H1 (cell line): ENCODE measurements around the gene BORCS8. TPM values are rescaled to one million over a fixed set of nuclear protein-coding genes. Genes with fewer than 3 reads are reported as not detected.

ENCODE experiments used
- CTCF ChIA-PET: fragments of 300-600 bp; sonication (Branson Sonifier 250); formaldehyde crosslinking; loops from one replicate; lab custom pipeline; 2021; ENCODE audit not compliant: partially characterized antibody; lab: Charles Lee
- POLR2A ChIA-PET: fragments of 300-600 bp; sonication (Branson Sonifier 250); formaldehyde crosslinking; loops from one replicate; lab custom pipeline; 2021; ENCODE audit warnings: inconsistent platforms; ENCODE audit not compliant: partially characterized antibody; lab: Charles Lee
- DNase-seq, 2 experiments: peaks; one replicate each; pipeline versions ENCODE4 v3.0.0 to v3.0.0-alpha.2; 2010 to 2022; ENCODE audit warnings: low spot score in 2 of 2, low read depth in 1 of 2, mixed read lengths in 1 of 2
- FAIRE-seq: peaks from 2 replicates; lab custom pipeline; 2011; peaks lifted over from hg19 to GRCh38; lab: Jason Lieb, UNC
- H2AFZ ChIP-seq: 2 replicates; pipeline ENCODE4 v1.8.1; 2012; ENCODE audit warnings: low read length, inconsistent platforms
- H2AK5ac ChIP-seq: 2 replicates; pipeline ENCODE4 v1.6.1; 2013; ENCODE audit warnings: low read depth, low read length
- H2BK120ac ChIP-seq: replicated peaks from 2 replicates; pipeline ENCODE3; 2013; ENCODE audit warnings: low read depth, low read length, inconsistent platforms
- H2BK12ac ChIP-seq: 2 replicates; pipeline ENCODE4 v1.6.1; 2013; ENCODE audit warnings: low read depth, low read length
- H2BK15ac ChIP-seq: 2 replicates; pipeline ENCODE4 v1.6.1; 2013; ENCODE audit warnings: low read length
- H2BK20ac ChIP-seq: 2 replicates; pipeline ENCODE4 v1.6.1; 2013; ENCODE audit warnings: low read length
- H2BK5ac ChIP-seq: 2 replicates; pipeline ENCODE4 v1.6.1; 2013; ENCODE audit warnings: low read depth, low read length
- H3K14ac ChIP-seq: 2 replicates; pipeline ENCODE4 v1.6.1; 2013; ENCODE audit warnings: inconsistent platforms; ENCODE audit not compliant: insufficient read length
- H3K18ac ChIP-seq: 2 replicates; pipeline ENCODE4 v1.6.1; 2013; ENCODE audit warnings: low read length; ENCODE audit errors: extremely low read depth
- H3K23ac ChIP-seq: 2 replicates; pipeline ENCODE4 v1.6.1; 2013; ENCODE audit warnings: inconsistent platforms; ENCODE audit not compliant: insufficient read length
- H3K23me2 ChIP-seq: 2 replicates; pipeline ENCODE4 v1.6.1; 2013; ENCODE audit warnings: low read depth, low read length
- H3K27ac ChIP-seq: 2 replicates; pipeline ENCODE4 v1.6.1; 2011; ENCODE audit warnings: low read depth, low read length, inconsistent platforms
- H3K27me3 ChIP-seq, 4 experiments: replicated peaks in 1 of 4; 1 replicate in 1 of 4; 2 replicates in 3 of 4; pipeline versions ENCODE4 v1.6.1 to v1.8.1; 2011 to 2013; ENCODE audit warnings: low read length in 3 of 4, mild to moderate bottlenecking in 3 of 4, inconsistent platforms in 2 of 4, mixed read lengths in 2 of 4, moderate library complexity in 1 of 4; ENCODE audit not compliant: control insufficient read depth in 3 of 4, insufficient read depth in 3 of 4; ENCODE audit errors: extremely low read depth in 1 of 4
- H3K36me3 ChIP-seq, 4 experiments: 2 replicates each; pipeline versions ENCODE4 v1.6.1 to v1.8.1; 2011 to 2013; ENCODE audit warnings: mild to moderate bottlenecking in 4 of 4, low read length in 3 of 4, moderate library complexity in 2 of 4, control low read depth in 1 of 4, inconsistent platforms in 1 of 4; ENCODE audit not compliant: insufficient read depth in 4 of 4, control insufficient read depth in 2 of 4
- H3K4ac ChIP-seq: replicated peaks from 2 replicates; pipeline ENCODE3; 2013; ENCODE audit warnings: low read length, low read depth, mixed read lengths, inconsistent platforms; ENCODE audit not compliant: insufficient read length
- H3K4me1 ChIP-seq, 4 experiments: replicated peaks in 1 of 4; 1 replicate in 1 of 4; 2 replicates in 3 of 4; pipeline versions ENCODE4 v1.6.1 to v1.8.1; 2011 to 2013; ENCODE audit warnings: low read length in 3 of 4, inconsistent platforms in 2 of 4, mixed read lengths in 1 of 4; ENCODE audit not compliant: insufficient read depth in 4 of 4, control insufficient read depth in 3 of 4
- H3K4me2 ChIP-seq, 2 experiments: 2 replicates each; pipeline versions ENCODE4 v1.6.1 to v1.8.1; 2011 to 2013; ENCODE audit warnings: low read depth in 2 of 2, low read length in 2 of 2, control low read depth in 1 of 2, inconsistent platforms in 1 of 2, mild to moderate bottlenecking in 1 of 2; ENCODE audit not compliant: insufficient read depth in 1 of 2
- H3K4me3 ChIP-seq, 4 experiments: fragments of 200-600, 300-600 bp in 1 of 4; sonication (generic), shearing (Covaris generic), sonication (Bioruptor Twin) in 1 of 4; 2 replicates each; pipeline versions ENCODE4 v1.5.1 to v1.8.1; 2011 to 2016; ENCODE audit warnings: low read length in 4 of 4, low read depth in 3 of 4, control low read depth in 2 of 4, inconsistent platforms in 2 of 4, mild to moderate bottlenecking in 2 of 4, mixed read lengths in 1 of 4, moderate library complexity in 1 of 4; ENCODE audit not compliant: insufficient read depth in 2 of 4; ENCODE audit errors: extremely low read depth in 1 of 4
- H3K56ac ChIP-seq: replicated peaks from 2 replicates; pipeline ENCODE3; 2013; ENCODE audit warnings: low read depth, mild to moderate bottlenecking, mixed read lengths, low read length, inconsistent platforms; ENCODE audit not compliant: insufficient read length
- H3K79me1 ChIP-seq: 2 replicates; pipeline ENCODE4 v1.6.1; 2013; ENCODE audit warnings: low read depth, low read length, control low read depth
- H3K79me2 ChIP-seq, 2 experiments: 2 replicates each; pipeline versions ENCODE4 v1.6.1 to v1.8.1; 2012 to 2013; ENCODE audit warnings: low read length in 2 of 2, mild to moderate bottlenecking in 2 of 2, inconsistent platforms in 1 of 2; ENCODE audit not compliant: insufficient read depth in 2 of 2, control insufficient read depth in 1 of 2
- H3K9ac ChIP-seq, 4 experiments: replicated peaks in 1 of 4; 1 replicate in 1 of 4; 2 replicates in 3 of 4; pipeline versions ENCODE4 v1.6.1 to v1.8.1; 2011 to 2013; ENCODE audit warnings: low read depth in 3 of 4, low read length in 3 of 4, control low read depth in 2 of 4, mild to moderate bottlenecking in 2 of 4, moderate library complexity in 2 of 4, inconsistent platforms in 1 of 4; ENCODE audit errors: extremely low read depth in 1 of 4
- H3K9me3 ChIP-seq, 2 experiments: 2 replicates each; pipeline versions ENCODE4 v1.6.1 to v1.8.1; 2012 to 2013; ENCODE audit warnings: mild to moderate bottlenecking in 2 of 2, moderate library complexity in 2 of 2, control low read depth in 1 of 2, inconsistent platforms in 1 of 2, low read depth in 1 of 2, low read length in 1 of 2, mixed read lengths in 1 of 2; ENCODE audit not compliant: insufficient read depth in 2 of 2
- H4K20me1 ChIP-seq, 2 experiments: replicated peaks in 1 of 2; 2 replicates each; pipeline versions ENCODE3 to v1.8.1; 2011 to 2013; ENCODE audit warnings: inconsistent platforms in 2 of 2, low read length in 2 of 2, mild to moderate bottlenecking in 1 of 2; ENCODE audit not compliant: insufficient read depth in 2 of 2, control insufficient read depth in 1 of 2
- H4K5ac ChIP-seq: 2 replicates; pipeline ENCODE4 v1.6.1; 2013; ENCODE audit warnings: low read length, low read depth, mixed read lengths, inconsistent platforms; ENCODE audit not compliant: insufficient read length
- H4K8ac ChIP-seq: 2 replicates; pipeline ENCODE4 v1.8.0; 2013; ENCODE audit warnings: mild to moderate bottlenecking, moderate library complexity, low read length, inconsistent platforms; ENCODE audit not compliant: insufficient read depth; ENCODE audit errors: extremely low read depth
- H4K91ac ChIP-seq: replicated peaks from 2 replicates; pipeline ENCODE3; 2013; ENCODE audit warnings: low read length, mixed read lengths, inconsistent platforms; ENCODE audit not compliant: insufficient read length
- ATF3 ChIP-seq: IDR thresholded peaks from 2 replicates; pipeline ENCODE4 v1.6.1; 2011; ENCODE audit warnings: low read depth, mild to moderate bottlenecking, low read length; ENCODE audit not compliant: insufficient read depth
- BRCA1 ChIP-seq: IDR thresholded peaks from 2 replicates; pipeline ENCODE4 v1.6.1; 2012; ENCODE audit warnings: low read depth, low read length, improper control_type of control experiment
- CBX8 ChIP-seq: fragments of 300-800, 300-1000 bp; sonication (generic); IDR thresholded peaks from 2 replicates; pipeline ENCODE4 v1.7.1; 2016; ENCODE audit warnings: low read depth, low read length, borderline replicate concordance
- CHD1 ChIP-seq: IDR thresholded peaks from 2 replicates; pipeline ENCODE4 v1.6.1; 2012; ENCODE audit warnings: low read depth, low read length, improper control_type of control experiment
- CTBP2 ChIP-seq: IDR thresholded peaks from 2 replicates; pipeline ENCODE4 v1.7.0; 2011; ENCODE audit warnings: borderline replicate concordance, mild to moderate bottlenecking, moderate library complexity, mixed read lengths, low read length; ENCODE audit not compliant: insufficient read depth, insufficient read length
- EGR1 ChIP-seq: IDR thresholded peaks from 2 replicates; pipeline ENCODE4 v1.6.1; 2011; ENCODE audit warnings: low read depth, low read length, borderline replicate concordance
- EP300 ChIP-seq, 2 experiments: IDR thresholded peaks; 1 replicate in 1 of 2; 2 replicates in 1 of 2; pipeline ENCODE4 v1.6.1; 2011 to 2012; ENCODE audit warnings: low read depth in 2 of 2, low read length in 2 of 2, mild to moderate bottlenecking in 2 of 2, borderline replicate concordance in 1 of 2, inconsistent platforms in 1 of 2, moderate library complexity in 1 of 2
- JUN ChIP-seq: IDR thresholded peaks from 2 replicates; pipeline ENCODE4 v1.6.1; 2011; ENCODE audit warnings: low read depth, mild to moderate bottlenecking, improper control_type of control experiment, low read length
- JUND ChIP-seq: IDR thresholded peaks from 2 replicates; pipeline ENCODE4 v1.6.1; 2011; ENCODE audit warnings: mild to moderate bottlenecking, improper control_type of control experiment, low read length
- NANOG ChIP-seq: IDR thresholded peaks from 2 replicates; pipeline ENCODE4 v1.6.1; 2011; ENCODE audit warnings: low read length, low read depth, mild to moderate bottlenecking, inconsistent platforms; ENCODE audit not compliant: insufficient read depth, poor library complexity, severe bottlenecking
- POLR2A ChIP-seq, 2 experiments: IDR thresholded peaks; 1 replicate in 1 of 2; 2 replicates in 1 of 2; pipeline ENCODE4 v1.6.1; 2011; ENCODE audit warnings: low read depth in 2 of 2, low read length in 2 of 2, mild to moderate bottlenecking in 2 of 2; ENCODE audit errors: control extremely low read depth in 1 of 2
- SIN3A ChIP-seq, 2 experiments: IDR thresholded peaks in 1 of 2; conservative IDR thresholded peaks in 1 of 2; 2 replicates each; pipeline ENCODE4 v1.6.1; 2011 to 2012; ENCODE audit warnings: low read length in 2 of 2, improper control_type of control experiment in 1 of 2, low read depth in 1 of 2, mild to moderate bottlenecking in 1 of 2
- TAF7 ChIP-seq: optimal IDR thresholded peaks from 2 replicates; pipeline ENCODE3; 2011; ENCODE audit warnings: low read depth, mild to moderate bottlenecking, inconsistent platforms, low read length, moderate library complexity, borderline replicate concordance
- WGBS, 2 experiments: shearing (Covaris generic) in 1 of 2; methylation state at CpG; one replicate each; pipeline versions ENCODE4 v1.1.6 to v1.1.7; 2013 to 2015; ENCODE audit warnings: low lambda C conversion rate in 2 of 2, mixed read lengths in 2 of 2, inconsistent platforms in 1 of 2, low coverage in 1 of 2, missing lambda C conversion rate in 1 of 2; ENCODE audit not compliant: insufficient replicate concordance in 2 of 2, insufficient coverage in 1 of 2, insufficient read length in 1 of 2; ENCODE audit errors: extremely low coverage in 1 of 2, missing lambda C conversion rate in 1 of 2; 5-methylcytosine and 5-hydroxymethylcytosine counted together
- polyA plus RNA-seq, 7 experiments: library from polyadenylated mRNA; depleted of rRNA in 3 of 7; stranded (reverse) in 5 of 7; unstranded in 2 of 7; fragments of >200 nt in 5 of 7; fragments of 200-250 nt in 2 of 7; gene quantifications; 1 replicate in 5 of 7; 2 replicates in 1 of 7; 4 replicates in 1 of 7; pipeline versions ENCODE4 v1.2.1 to v1.2.3, GENCODE V29; 2011 to 2013; ENCODE audit warnings: missing spikeins in 2 of 7, mixed read lengths in 2 of 7
- total RNA-seq: library from RNA; stranded (reverse); fragmentation: NEBNext Ultra II Directional; extraction: Animal tissue kit (Norgen Biotek cat#: 25700); gene quantifications from 2 replicates; pipeline ENCODE4 v1.2.1, GENCODE V29; 2021

BORCS8 gene
- total and polyA plus RNA-seq, 2 of the 8 experiments (the other 6 are each of a cell fraction or from before 2014, with no cell fraction given): 15.0 to 15.9 TPM

DNA sequence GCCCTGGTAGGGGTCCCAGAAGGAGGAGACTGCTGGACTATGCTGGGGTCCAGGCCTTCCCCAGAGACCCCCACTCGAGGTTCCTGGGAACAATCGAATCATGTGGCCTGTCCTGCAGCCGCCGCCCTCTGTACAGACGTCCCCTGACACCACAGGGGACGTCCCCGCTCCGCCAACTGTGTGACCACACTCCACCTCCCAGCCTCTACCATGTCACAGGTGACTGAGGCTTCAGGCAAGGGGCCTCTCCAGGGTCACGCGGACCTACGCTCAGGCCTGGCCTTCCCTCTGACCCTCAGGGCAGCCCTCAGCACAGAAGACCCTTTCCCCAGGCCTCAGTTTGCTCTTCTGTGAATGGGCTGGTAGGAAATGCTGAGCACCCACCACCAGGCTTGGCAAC is 40.5 kb downstream of the BORCS8 start:
- DNase-seq: no peak
- no peak overlapping the region for H3K14ac ChIP-seq
- no peak for FAIRE-seq
- TF ChIP-seq EGR1 (no peak), SIN3A (conservative IDR thresholded peaks at IDR 0.05 in 1 of 2, IDR thresholded peaks at IDR 0.05 in 1 of 2; ENCODE audit: low read depth in 1 of 2, low read length in 2 of 2) (no peak), CBX8 (no peak), CTBP2 (no peak), CHD1 (no peak), ATF3 (no peak), EP300 (IDR thresholded peaks at IDR 0.05; ENCODE audit: borderline replicate concordance in 1 of 2, low read depth in 2 of 2, low read length in 2 of 2) (no peak), JUND (no peak), NANOG (no peak), POLR2A (IDR thresholded peaks at IDR 0.05; ENCODE audit: control extremely low read depth in 1 of 2, low read depth in 2 of 2, low read length in 2 of 2) (no peak), JUN (no peak), BRCA1 (no peak), TAF7 (no peak)

More for the DNA sequence above, 40.5 kb downstream of the BORCS8 start:
- WGBS, 2 experiments: 85% methylated on average over 9 of the region's 11 CpGs; no CpG with 5 or more reads in 1 of the 2 experiments
- no peak overlapping the region for H3K9ac ChIP-seq
- no peaks in the 10 kb centered on the region for H3K23me2 ChIP-seq
- no peaks in the 10 kb centered on the region for H3K79me2 ChIP-seq
- H3K4me2 ChIP-seq: no peak overlapping the region
- ChIA-PET CTCF (interaction anchor here (1.0 to 1.2 kb wide), 3 partner anchors 9 to 23 kb away, joined by 3 read pairs; no protein-coding TSS in a partner anchor), POLR2A (interaction anchor here (1.1 kb wide), 1 partner anchor 9 kb away, joined by 5 read pairs; no protein-coding TSS in a partner anchor)
- no peak overlapping the region for H3K4ac ChIP-seq
- no peaks in the 10 kb centered on the region for H3K79me1 ChIP-seq
- H4K8ac ChIP-seq: no peak overlapping the region; the same call in 1 of the 2 replicates
- H3K9me3 ChIP-seq: no peaks in the 10 kb centered on the region
- H4K91ac ChIP-seq: no peak overlapping the region
- H3K27me3 ChIP-seq: no peaks in the 10 kb centered on the region; a peak in 1 of 7 replicates
- no peak overlapping the region for H2BK120ac ChIP-seq
- peaks cover 0 to under 1% (median 0%) of the 10 kb centered on the region in 4 experiments; a peak in 1 of 8 replicates for H3K36me3 ChIP-seq
- no peak overlapping the region for H2BK5ac ChIP-seq
- no peak overlapping the region for H3K4me3 ChIP-seq
- no peak overlapping the region for H3K56ac ChIP-seq
- no peak overlapping the region for H2BK20ac ChIP-seq
- H3K4me1 ChIP-seq: no peaks in the 10 kb centered on the region; a peak in 3 of 7 replicates
- no peak overlapping the region for H2AK5ac ChIP-seq
- H2BK12ac ChIP-seq: no peak overlapping the region
- no peak overlapping the region for H3K18ac ChIP-seq
- H2AFZ ChIP-seq: no peak overlapping the region
- no peaks in the 10 kb centered on the region for H4K20me1 ChIP-seq
- no peak overlapping the region for H2BK15ac ChIP-seq
- H3K27ac ChIP-seq: no peak overlapping the region
- no peak overlapping the region for H3K23ac ChIP-seq
- H4K5ac ChIP-seq: no peak overlapping the region
